ENCODE measurements around the gene C5orf58.

C5orf58 gene

DNA sequence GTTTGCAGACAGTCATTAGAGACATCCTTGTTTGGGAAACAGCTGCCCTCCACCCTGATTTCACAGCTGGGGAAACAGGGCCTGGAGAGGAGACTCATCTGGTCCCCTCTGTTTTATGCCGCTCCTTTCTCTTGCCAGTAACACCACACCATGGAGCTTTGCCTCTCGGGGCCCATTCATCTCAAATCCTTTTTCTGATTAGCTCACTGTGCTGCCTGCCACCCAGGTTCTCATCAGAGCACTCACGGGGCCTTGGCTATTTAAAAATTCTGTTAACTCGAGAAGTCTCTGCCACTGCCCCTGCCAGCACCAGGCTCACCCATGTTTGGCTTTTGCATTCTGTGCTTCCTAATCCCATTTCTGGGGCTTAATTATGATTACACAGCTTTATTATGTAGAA is 36.8 kb upstream of the C5orf58 start:
- TF ChIP-seq, protein P1, sequence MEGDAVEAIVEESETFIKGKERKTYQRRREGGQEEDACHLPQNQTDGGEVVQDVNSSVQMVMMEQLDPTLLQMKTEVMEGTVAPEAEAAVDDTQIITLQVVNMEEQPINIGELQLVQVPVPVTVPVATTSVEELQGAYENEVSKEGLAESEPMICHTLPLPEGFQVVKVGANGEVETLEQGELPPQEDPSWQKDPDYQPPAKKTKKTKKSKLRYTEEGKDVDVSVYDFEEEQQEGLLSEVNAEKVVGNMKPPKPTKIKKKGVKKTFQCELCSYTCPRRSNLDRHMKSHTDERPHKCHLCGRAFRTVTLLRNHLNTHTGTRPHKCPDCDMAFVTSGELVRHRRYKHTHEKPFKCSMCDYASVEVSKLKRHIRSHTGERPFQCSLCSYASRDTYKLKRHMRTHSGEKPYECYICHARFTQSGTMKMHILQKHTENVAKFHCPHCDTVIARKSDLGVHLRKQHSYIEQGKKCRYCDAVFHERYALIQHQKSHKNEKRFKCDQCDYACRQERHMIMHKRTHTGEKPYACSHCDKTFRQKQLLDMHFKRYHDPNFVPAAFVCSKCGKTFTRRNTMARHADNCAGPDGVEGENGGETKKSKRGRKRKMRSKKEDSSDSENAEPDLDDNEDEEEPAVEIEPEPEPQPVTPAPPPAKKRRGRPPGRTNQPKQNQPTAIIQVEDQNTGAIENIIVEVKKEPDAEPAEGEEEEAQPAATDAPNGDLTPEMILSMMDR (IDR thresholded peaks at IDR 0.05) = no peak

GRCh38 chr5:170200876-170201275 is 31.9 kb upstream of the C5orf58 start:
- TF ChIP-seq, protein P1 (IDR thresholded peaks at IDR 0.05) = no peak

DNA sequence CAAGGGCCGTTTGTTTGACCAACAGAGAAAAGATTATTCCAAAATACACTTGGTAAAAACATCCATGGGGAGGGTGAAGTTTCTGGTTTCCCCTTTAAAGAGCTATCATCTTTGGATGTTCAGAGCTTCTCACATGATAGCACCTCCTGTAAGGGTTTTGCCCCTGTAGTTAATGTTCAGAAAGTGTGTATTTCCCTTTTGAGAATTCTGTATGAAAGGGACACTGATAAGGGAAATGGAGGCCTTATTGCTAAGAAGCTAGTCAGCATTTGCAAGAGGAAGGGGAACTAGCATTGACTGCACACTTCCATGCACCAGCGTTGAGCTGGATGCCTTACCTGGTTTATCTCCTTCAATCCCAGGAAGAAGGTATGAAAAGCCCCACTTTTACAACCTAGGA is 31.5 kb upstream of the C5orf58 start:
- TF ChIP-seq, protein P1 (IDR thresholded peaks at IDR 0.05) = no peak

GRCh38 chr5:170202117-170202516 is 30.7 kb upstream of the C5orf58 start:
- TF ChIP-seq, protein P1 (IDR thresholded peaks at IDR 0.05) = no peak

- TF ChIP-seq, protein P1 (IDR thresholded peaks at IDR 0.05) = no peak
Observed at GRCh38 chr5:170204202-170204601, 28.6 kb upstream of the C5orf58 start.

GRCh38 chr5:170206216-170206615 is 26.6 kb upstream of the C5orf58 start:
- TF ChIP-seq, protein P1 (IDR thresholded peaks at IDR 0.05) = no peak

GRCh38 chr5:170206958-170207357 is 25.8 kb upstream of the C5orf58 start:
- TF ChIP-seq, protein P1 (IDR thresholded peaks at IDR 0.05) = no peak
